Mucosa of descending colon (tissue), 3 donors: Measurements from ENCODE around the gene KASH5. TPM values are rescaled to one million over a fixed set of nuclear protein-coding genes. Genes with fewer than 3 reads are reported as not detected.

Experiments used
- ATAC-seq: fragments of 200-7000 bp; cut with Tn5 transposase; one replicate; pipeline ENCODE4 v1.9.1; 2020; ENCODE audit warnings: mild to moderate bottlenecking, moderate library complexity
- DNase-seq, 3 donors: peaks; one replicate each; pipeline ENCODE4 v3.0.0-alpha.2; 2020
- H3K36me3 ChIP-seq: fragments of 200-600 bp; one replicate; pipeline ENCODE4 v1.8.0; 2021; ENCODE audit warnings: low read depth, mild to moderate bottlenecking
- H3K4me1 ChIP-seq: fragments of 200-600 bp; one replicate; pipeline ENCODE4 v1.8.0; 2021; ENCODE audit warnings: low read depth, mild to moderate bottlenecking
- H3K4me3 ChIP-seq: fragments of 200-600 bp; one replicate; pipeline ENCODE4 v1.8.0; 2021; ENCODE audit warnings: mild to moderate bottlenecking
- H3K9me3 ChIP-seq: fragments of 200-600 bp; one replicate; pipeline ENCODE4 v1.8.0; 2021; ENCODE audit warnings: mild to moderate bottlenecking
- intact Hi-C, 2 donors: fragments of 100-400 bp; cut with DNase I in 1 of 2; cut with micrococcal nuclease in 1 of 2; formaldehyde crosslinking; loops; one replicate each; pipeline versions ENCODE4 v1.11.0 to v1.11.1; 2022; cut with DNase I, micrococcal nuclease
- total RNA-seq, 3 donors: library from RNA; stranded (reverse); fragmentation: NEBNext Ultra II Directional in 2 of 3; extraction: Animal tissue kit (Norgen Biotek cat#: 25700) in 2 of 3; gene quantifications; one replicate each; pipeline versions ENCODE4 v1.2.1 to v1.2.4, GENCODE V29; 2021 to 2023
- TF ChIP-seq, protein P1 (sequence below): fragments of 200-600 bp; IDR thresholded peaks from one replicate; pipeline ENCODE4 v1.8.0; 2022; ENCODE audit warnings: antibody characterized with exemption, mild to moderate bottlenecking
- donor health status: DM: no; HTN: no; CAD: no; lungs with moderate emphysema.
- donor health status: DM: no; HTN: no; CAD: no.
- donor health status: DM: no; HTN: yes; CAD: no.

Gene KASH5
- total RNA-seq, 3 donors from 2014 or later: not detected

DNA sequence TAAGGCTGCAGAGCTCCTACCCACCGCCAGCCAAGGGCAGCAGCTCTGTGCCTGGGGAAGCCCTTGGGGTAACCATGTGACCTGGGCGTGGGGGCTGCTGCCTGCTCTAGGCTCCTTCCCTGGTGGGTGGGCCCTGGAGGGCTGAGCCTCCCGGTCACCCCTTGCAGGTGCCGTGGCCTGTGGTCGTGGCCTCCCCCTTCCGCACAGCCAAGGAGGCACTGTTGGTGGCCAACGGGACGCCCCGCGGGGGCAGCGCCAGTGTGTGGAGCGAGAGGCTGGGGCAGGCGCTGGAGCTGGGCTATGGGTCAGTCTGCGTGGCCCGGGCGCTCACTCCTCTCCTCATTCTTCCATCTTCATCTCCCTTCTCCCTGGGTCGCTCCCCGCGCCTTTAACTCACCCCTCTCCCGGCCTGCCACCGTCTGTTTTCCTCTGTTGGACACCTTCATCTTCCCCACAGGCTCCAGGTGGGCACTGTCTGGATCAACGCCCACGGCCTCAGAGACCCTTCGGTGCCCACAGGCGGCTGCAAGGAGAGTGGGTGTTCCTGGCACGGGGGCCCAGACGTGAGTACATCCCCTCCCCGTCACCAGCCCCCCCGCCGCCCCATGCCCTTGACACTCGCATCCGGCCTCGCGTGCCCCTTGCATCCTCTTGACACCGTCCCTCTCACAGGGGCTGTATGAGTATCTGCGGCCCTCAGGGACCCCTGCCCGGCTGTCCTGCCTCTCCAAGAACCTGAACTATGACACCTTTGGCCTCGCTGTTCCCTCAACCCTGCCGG is 76.1 kb downstream of the KASH5 start:
- DNase-seq: peak in 1 of 3 donors; percentile 25
- Histone ChIP-seq H3K4me3 (no peak overlapping the region), H3K9me3 (no peaks in the 10 kb centered on the region), H3K36me3 (no peaks in the 10 kb centered on the region), H3K4me1 (peaks cover 6% of the 10 kb centered on the region)
- TF ChIP-seq, protein P1, sequence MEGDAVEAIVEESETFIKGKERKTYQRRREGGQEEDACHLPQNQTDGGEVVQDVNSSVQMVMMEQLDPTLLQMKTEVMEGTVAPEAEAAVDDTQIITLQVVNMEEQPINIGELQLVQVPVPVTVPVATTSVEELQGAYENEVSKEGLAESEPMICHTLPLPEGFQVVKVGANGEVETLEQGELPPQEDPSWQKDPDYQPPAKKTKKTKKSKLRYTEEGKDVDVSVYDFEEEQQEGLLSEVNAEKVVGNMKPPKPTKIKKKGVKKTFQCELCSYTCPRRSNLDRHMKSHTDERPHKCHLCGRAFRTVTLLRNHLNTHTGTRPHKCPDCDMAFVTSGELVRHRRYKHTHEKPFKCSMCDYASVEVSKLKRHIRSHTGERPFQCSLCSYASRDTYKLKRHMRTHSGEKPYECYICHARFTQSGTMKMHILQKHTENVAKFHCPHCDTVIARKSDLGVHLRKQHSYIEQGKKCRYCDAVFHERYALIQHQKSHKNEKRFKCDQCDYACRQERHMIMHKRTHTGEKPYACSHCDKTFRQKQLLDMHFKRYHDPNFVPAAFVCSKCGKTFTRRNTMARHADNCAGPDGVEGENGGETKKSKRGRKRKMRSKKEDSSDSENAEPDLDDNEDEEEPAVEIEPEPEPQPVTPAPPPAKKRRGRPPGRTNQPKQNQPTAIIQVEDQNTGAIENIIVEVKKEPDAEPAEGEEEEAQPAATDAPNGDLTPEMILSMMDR: no peak
- intact Hi-C loops: no loop called here
- ATAC-seq: no peak

DNA sequence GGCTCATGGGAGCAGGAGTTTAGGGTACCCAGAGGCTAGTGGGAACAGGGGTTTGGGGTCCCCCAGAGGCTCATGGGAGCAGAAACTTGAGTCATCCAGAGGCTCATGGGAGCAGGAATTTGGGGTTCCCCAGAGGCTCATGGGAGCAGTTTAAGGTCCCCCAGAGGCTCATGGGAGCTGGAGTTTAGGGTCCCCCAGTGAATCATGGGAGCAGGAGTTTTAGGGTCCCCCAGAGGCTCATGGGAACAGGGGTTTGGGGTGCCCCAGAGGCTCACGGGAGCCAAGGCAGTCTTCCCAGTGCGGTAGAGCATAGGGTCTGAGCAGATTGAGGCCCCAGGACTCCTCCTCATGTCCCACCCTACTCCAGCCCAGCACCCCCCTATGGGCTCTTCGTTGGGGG is 77.3 kb downstream of the KASH5 start:
- ATAC-seq (no peak), DNase-seq (no peak)
- Histone ChIP-seq H3K36me3 (no peaks in the 10 kb centered on the region), H3K9me3 (no peaks in the 10 kb centered on the region), H3K4me1 (peaks cover 6% of the 10 kb centered on the region), H3K4me3 (no peak overlapping the region)
- TF ChIP-seq, protein P1: no peak
- intact Hi-C loops: no loop called here

Other genes with a start within 250 kb of the KASH5 start
- gene HRC, start 232.9 kb upstream of the KASH5 start, total RNA-seq: 1 to 10 TPM in 2 of 3 donors, under 1 TPM in 1; 0.73 to 1.9 (median 1.2) TPM
- 100 to 1,000 TPM; 182 to 398 (median 274) TPM for gene TRPM4, start 230.5 kb upstream of the KASH5 start, total RNA-seq
- gene SLC6A16, start 63.1 kb upstream of the KASH5 start, total RNA-seq: 1 to 10 TPM in 1 of 3 donors, under 1 TPM in 2; 0.36 to 3.7 (median 0.52) TPM
- 10 to 100 TPM in 2 of 3 donors, 1 to 10 TPM in 1; 5.6 to 11.2 (median 10.1) TPM for gene CD37, start 52.8 kb upstream of the KASH5 start, total RNA-seq
- gene TEAD2, start 25.8 kb upstream of the KASH5 start, total RNA-seq: 10 to 100 TPM in 2 of 3 donors, 1 to 10 TPM in 1; 9.8 to 64.0 (median 21.8) TPM
- gene DKKL1, start 24.4 kb upstream of the KASH5 start, total RNA-seq: under 1 TPM in 1 of 3 donors, not detected in 2; 0.44 TPM
- not detected for gene PTH2, start 35.2 kb downstream of the KASH5 start, total RNA-seq
- not detected for gene GFY, start 37.1 kb downstream of the KASH5 start, total RNA-seq
- gene SLC17A7, start 53.3 kb downstream of the KASH5 start, total RNA-seq: 1 to 10 TPM in 1 of 3 donors, under 1 TPM in 2; 0.20 to 1.0 (median 0.51) TPM
- gene PIH1D1, start 63.6 kb downstream of the KASH5 start, total RNA-seq: 10 to 100 TPM; 65.2 to 78.7 (median 76.6) TPM
- 10 to 100 TPM; 31.2 to 36.4 (median 36.3) TPM for gene ALDH16A1, start 65.0 kb downstream of the KASH5 start, total RNA-seq
- 10 to 100 TPM in 1 of 3 donors, 1 to 10 TPM in 2; 3.3 to 14.8 (median 7.8) TPM for gene FLT3LG, start 86.0 kb downstream of the KASH5 start, total RNA-seq
- 1,000 to 10,000 TPM; 2,162 to 2,782 (median 2,296) TPM for gene RPL13A, start 99.4 kb downstream of the KASH5 start, total RNA-seq
- 1,000 to 10,000 TPM; 1,414 to 1,682 (median 1,521) TPM for gene RPS11, start 108.2 kb downstream of the KASH5 start, total RNA-seq
- gene FCGRT, start 124.4 kb downstream of the KASH5 start, total RNA-seq: 100 to 1,000 TPM; 308 to 537 (median 450) TPM
- gene RCN3, start 139.8 kb downstream of the KASH5 start, total RNA-seq: 10 to 100 TPM; 28.5 to 42.2 (median 34.0) TPM
- gene NOSIP, start 192.3 kb downstream of the KASH5 start, total RNA-seq: 10 to 100 TPM; 59.2 to 72.5 (median 66.3) TPM
- 10 to 100 TPM in 2 of 3 donors, 1 to 10 TPM in 1; 9.1 to 25.1 (median 18.9) TPM for gene PRRG2, start 193.1 kb downstream of the KASH5 start, total RNA-seq
- 10 to 100 TPM; 24.2 to 37.3 (median 26.2) TPM for gene PRR12, start 202.9 kb downstream of the KASH5 start, total RNA-seq